Neutrophil (primary cell): ENCODE data around the gene CHURC1.

ENCODE experiments used
- H3K27ac ChIP-seq: fragments of 200-600 bp; sonication (generic); 2 replicates; pipeline ENCODE4 v1.5.1; 2016; ENCODE audit warnings: mild to moderate bottlenecking, moderate library complexity
- H3K27me3 ChIP-seq: fragments of 200-600 bp; sonication (generic); 2 replicates; pipeline ENCODE4 v1.6.0; 2016; ENCODE audit warnings: mild to moderate bottlenecking
- H3K36me3 ChIP-seq: fragments of 200-600 bp; sonication (generic); 2 replicates; pipeline ENCODE4 v1.5.1; 2017
- H3K4me1 ChIP-seq, 2 experiments: fragments of 200-600 bp in 1 of 2; sonication (generic) in 1 of 2; 1 replicate in 1 of 2; 2 replicates in 1 of 2; pipeline versions ENCODE4 v1.5.1 to v1.6.1; 2013 to 2016; ENCODE audit warnings: low read depth in 1 of 2, low read length in 1 of 2, mild to moderate bottlenecking in 1 of 2, moderate library complexity in 1 of 2; ENCODE audit not compliant: control insufficient read depth in 1 of 2, insufficient read depth in 1 of 2
- H3K4me3 ChIP-seq, 2 experiments: fragments of 200-600 bp in 1 of 2; sonication (generic) in 1 of 2; 1 replicate in 1 of 2; 2 replicates in 1 of 2; pipeline ENCODE4 v1.5.1; 2013 to 2016; ENCODE audit warnings: low read depth in 1 of 2, low read length in 1 of 2, mild to moderate bottlenecking in 1 of 2, moderate library complexity in 1 of 2
- H3K9me3 ChIP-seq: fragments of 200-600 bp; sonication (generic); 2 replicates; pipeline ENCODE4 v1.5.1; 2016
- CTCF ChIP-seq: fragments of 200-600 bp; sonication (generic); IDR thresholded peaks from 2 replicates; pipeline ENCODE4 v1.5.1; 2016; ENCODE audit warnings: antibody characterized with exemption

CHURC1 gene

DNA sequence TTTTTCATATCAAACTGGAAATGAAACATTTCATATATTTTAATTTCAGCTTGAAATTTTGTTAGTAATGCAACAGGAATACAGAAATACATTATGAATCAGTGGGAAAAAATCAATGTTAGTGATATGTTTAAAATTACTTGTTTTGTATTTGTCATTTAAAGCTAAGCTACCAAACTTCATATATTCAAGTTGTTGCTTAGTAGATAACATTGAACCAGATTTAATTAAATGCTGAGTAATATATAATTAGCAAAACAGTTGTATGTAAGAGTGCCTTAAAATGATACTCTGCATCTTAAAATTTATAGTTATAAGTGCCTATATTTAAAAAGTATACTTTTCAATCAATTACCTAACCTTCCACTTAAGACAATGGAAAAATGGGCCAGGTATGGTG lies 5.0 kb downstream of the CHURC1 start:
- Histone ChIP-seq H3K4me3 (no peak overlapping the region), H3K27me3 (no peaks in the 10 kb centered on the region), H3K36me3 (peaks cover 5% of the 10 kb centered on the region), H3K9me3 (no peaks in the 10 kb centered on the region), H3K27ac (no peak overlapping the region), H3K4me1 (peaks cover 17 to 18% of the 10 kb centered on the region in 2 experiments)
- no peak for TF ChIP-seq CTCF

DNA sequence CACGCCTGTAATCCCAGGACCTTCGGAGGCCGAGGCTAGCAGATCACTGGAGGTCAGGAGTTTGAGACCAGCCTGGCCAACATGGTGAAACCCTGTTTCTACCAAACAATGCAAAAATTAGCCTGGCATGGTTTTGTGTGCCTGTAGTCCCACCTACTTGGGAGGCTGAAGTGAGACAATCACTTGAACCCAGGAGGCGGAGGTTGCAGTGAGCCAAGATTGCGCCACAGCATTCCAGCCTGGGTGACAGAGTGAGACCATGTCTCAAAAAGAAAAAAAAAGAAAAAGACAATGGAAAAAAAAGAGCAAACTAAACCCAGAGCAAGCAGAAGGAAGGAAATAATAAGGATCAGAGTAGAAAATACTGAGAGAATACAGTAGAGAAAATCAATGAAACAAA lies 5.4 kb downstream of the CHURC1 start:
- H3K4me1 ChIP-seq: peaks cover 17 to 18% of the 10 kb centered on the region in 2 experiments
- TF ChIP-seq CTCF: no peak
- H3K27ac ChIP-seq: no peak overlapping the region
- H3K4me3 ChIP-seq: no peak overlapping the region
- peaks cover 9% of the 10 kb centered on the region for H3K36me3 ChIP-seq
- no peaks in the 10 kb centered on the region for H3K27me3 ChIP-seq
- H3K9me3 ChIP-seq: no peaks in the 10 kb centered on the region

GRCh38 chr14:64920465-64920864 lies 6.2 kb downstream of the CHURC1 start:
- Histone ChIP-seq H3K27me3 (no peaks in the 10 kb centered on the region), H3K36me3 (peaks cover 17% of the 10 kb centered on the region), H3K9me3 (no peaks in the 10 kb centered on the region), H3K4me3 (no peak overlapping the region), H3K4me1 (peaks cover 9% of the 10 kb centered on the region in 2 experiments), H3K27ac (no peak overlapping the region)
- no peak for TF ChIP-seq CTCF

DNA sequence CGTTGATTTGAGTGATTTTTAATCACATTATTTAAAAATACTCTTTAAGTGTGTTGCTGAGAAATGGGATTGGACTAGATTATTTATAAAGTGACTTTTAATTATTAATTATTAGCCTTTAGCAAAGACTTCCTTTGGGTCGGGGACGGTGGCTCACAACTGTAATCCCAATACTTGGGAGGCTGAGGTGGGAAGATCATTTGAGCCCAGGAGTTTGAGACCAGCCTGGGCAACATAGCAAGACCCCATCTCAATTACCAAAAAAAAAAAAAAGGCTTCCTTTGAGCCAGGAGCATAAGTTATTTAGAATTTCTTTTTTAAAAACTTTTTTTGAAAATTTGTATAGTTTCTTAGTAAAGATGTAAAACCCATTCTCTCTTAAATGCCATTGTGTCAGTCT lies 8.8 kb downstream of the CHURC1 start:
- Histone ChIP-seq H3K4me3 (no peak overlapping the region), H3K27me3 (no peaks in the 10 kb centered on the region), H3K9me3 (no peaks in the 10 kb centered on the region), H3K27ac (no peak overlapping the region), H3K36me3 (peaks cover 38% of the 10 kb centered on the region), H3K4me1 (no peaks in the 10 kb centered on the region)
- TF ChIP-seq CTCF: no peak

GRCh38 chr14:64926398-64926995 lies 12.2 kb downstream of the CHURC1 start:
- Histone ChIP-seq H3K4me3 (no peak overlapping the region), H3K4me1 (no peaks in the 10 kb centered on the region), H3K36me3 (peaks cover 66% of the 10 kb centered on the region), H3K9me3 (no peaks in the 10 kb centered on the region), H3K27me3 (no peaks in the 10 kb centered on the region), H3K27ac (no peak overlapping the region)
- TF ChIP-seq CTCF: no peak

- H3K27ac ChIP-seq: no peak overlapping the region
- no peaks in the 10 kb centered on the region for H3K9me3 ChIP-seq
- H3K4me3 ChIP-seq: no peak overlapping the region
- TF ChIP-seq CTCF: no peak
- peaks cover 71% of the 10 kb centered on the region for H3K36me3 ChIP-seq
- no peaks in the 10 kb centered on the region for H3K4me1 ChIP-seq
- H3K27me3 ChIP-seq: no peaks in the 10 kb centered on the region
These were observed 12.8 kb downstream of the CHURC1 start for GRCh38 chr14:64927031-64927430.
